Progenitor cell of endocrine pancreas (in vitro differentiated cells): Measurements from ENCODE around the gene SERPINA10. TPM values are rescaled to one million over a fixed set of nuclear protein-coding genes. Genes with fewer than 3 reads are reported as not detected.

Experiments used
- total RNA-seq: library from RNA; stranded (reverse); gene quantifications from 2 replicates; pipeline ENCODE4 v1.2.1, GENCODE V29; 2021

Gene SERPINA10
- total RNA-seq, 1 donor from 2014 or later, result 2.6 TPM

Other genes starting within 250 kb of the SERPINA10 start
- gene DDX24, start 212.1 kb downstream of the SERPINA10 start, total RNA-seq, result 139 and 141 TPM in 2 replicates
- 28.9 TPM in 2 replicates for gene IFI27L1, start 212.0 kb downstream of the SERPINA10 start, total RNA-seq
- 5.8 and 7.5 TPM in 2 replicates for gene IFI27, start 182.5 kb downstream of the SERPINA10 start, total RNA-seq
- gene IFI27L2, start 163.7 kb downstream of the SERPINA10 start, total RNA-seq, result 27.4 and 32.2 TPM in 2 replicates
- gene PPP4R4, start 118.9 kb downstream of the SERPINA10 start, total RNA-seq, result 12.8 and 13.5 TPM in 2 replicates
- 1.6 and 2.0 TPM in 2 replicates for gene SERPINA6, start 30.1 kb upstream of the SERPINA10 start, total RNA-seq
- not detected in 2 replicates for gene SERPINA2, start 73.4 kb upstream of the SERPINA10 start, total RNA-seq
- gene SERPINA1, start 95.3 kb upstream of the SERPINA10 start, total RNA-seq, result 411 and 431 TPM in 2 replicates
- 0.47 and 0.89 TPM in 2 replicates for gene SERPINA11, start 159.5 kb upstream of the SERPINA10 start, total RNA-seq
- gene SERPINA9, start 182.9 kb upstream of the SERPINA10 start, total RNA-seq, result not detected in 2 replicates
- not detected in 2 replicates for gene SERPINA12, start 216.2 kb upstream of the SERPINA10 start, total RNA-seq